ENCODE measurements around the gene VPS72.

VPS72 gene

DNA sequence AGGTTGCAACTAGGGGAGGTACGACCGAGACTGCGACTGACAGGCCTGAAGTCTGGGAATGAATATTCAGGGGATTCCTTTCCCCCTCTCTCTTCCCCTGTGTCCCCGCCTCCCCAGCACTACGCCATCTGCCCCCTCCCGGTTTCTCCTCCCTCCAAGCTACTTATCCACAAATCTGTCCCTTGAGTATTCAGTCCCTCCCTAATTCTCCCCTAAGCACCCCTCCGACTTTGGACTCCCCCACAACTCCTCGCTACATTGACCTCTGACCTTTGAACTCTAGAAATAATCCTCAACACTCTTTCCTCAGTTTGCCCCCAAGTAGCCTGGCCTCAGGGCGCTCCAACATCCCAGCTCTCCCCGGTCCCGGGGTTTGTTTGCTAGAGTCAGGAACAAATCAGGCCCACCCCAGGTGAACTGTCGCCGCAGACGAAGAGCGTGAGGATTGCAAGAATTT lies 24.7 kb downstream of the VPS72 start:
- Mint-ChIP-seq H3K36me3 (peaks cover 79% of the 10 kb centered on the region), H3K4me3 (peak overlapping the region; percentile 92), H3K27ac (peak overlapping the region; percentile 95), H3K4me1 (peaks cover 48% of the 10 kb centered on the region), H3K9me3 (no peaks in the 10 kb centered on the region)
- DNase-seq (ENCODE audit: low spot score in 2 of 2): no peak
- ATAC-seq: no peak

DNA sequence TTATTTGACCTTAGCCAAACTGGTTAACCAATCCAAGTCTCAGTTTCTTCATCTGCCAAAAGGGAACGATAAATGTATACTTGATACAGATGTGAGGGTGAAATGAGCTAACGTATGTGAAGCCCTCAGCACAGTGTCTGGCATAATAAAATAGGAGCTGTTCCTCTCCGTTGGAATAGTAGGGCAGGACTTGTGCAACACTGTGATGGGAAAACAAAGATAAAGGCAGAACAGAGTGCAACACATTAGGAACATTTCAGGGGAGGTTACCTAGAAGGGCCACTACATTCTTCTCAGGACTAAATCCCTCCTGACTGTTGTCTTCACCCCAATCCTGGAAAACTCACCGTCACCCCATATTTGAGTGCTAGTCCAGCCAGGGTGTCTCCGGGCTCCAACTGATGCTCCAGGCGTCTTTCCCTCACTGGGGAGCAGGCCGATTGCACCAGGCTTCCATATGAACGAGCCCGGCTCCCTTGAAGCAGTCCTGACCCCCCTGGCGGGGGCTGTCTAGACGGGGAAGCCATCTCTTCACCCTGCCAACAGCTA lies 25.2 kb downstream of the VPS72 start:
- ATAC-seq (no peak), DNase-seq (ENCODE audit: low spot score in 2 of 2) (no peak)
- H3K4me1 Mint-ChIP-seq: peaks cover 53% of the 10 kb centered on the region
- H3K4me3 Mint-ChIP-seq: peak overlapping the region; percentile 92
- H3K27ac Mint-ChIP-seq: peak overlapping the region; percentile 95
- peaks cover 79% of the 10 kb centered on the region for H3K36me3 Mint-ChIP-seq
- H3K9me3 Mint-ChIP-seq: no peaks in the 10 kb centered on the region

DNA sequence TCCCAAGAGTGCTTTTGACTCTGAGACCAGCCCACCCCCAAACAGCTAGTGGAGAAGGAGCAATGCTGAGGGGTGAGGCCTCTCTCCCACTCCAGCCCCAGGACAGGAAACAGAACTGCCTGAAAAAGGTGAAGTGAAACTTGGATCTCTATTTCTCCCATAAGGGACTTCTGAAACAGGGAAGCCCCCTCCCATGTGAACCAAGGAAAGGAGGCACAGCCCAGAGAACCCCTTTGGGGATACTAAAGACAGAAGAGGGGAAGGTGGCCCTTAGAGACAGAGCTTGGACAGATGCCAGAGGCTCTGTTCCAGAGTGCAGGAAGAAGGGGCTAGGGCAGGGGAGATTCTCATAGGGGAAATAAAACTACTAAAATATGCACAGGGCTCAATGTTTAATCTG lies 30.6 kb downstream of the VPS72 start:
- ATAC-seq (no peak), DNase-seq (ENCODE audit: low spot score in 2 of 2) (no peak)
- Mint-ChIP-seq H3K4me3 (peak overlapping the region; percentile 100), H3K4me1 (peaks cover 61% of the 10 kb centered on the region), H3K27ac (peak overlapping the region; percentile 100), H3K36me3 (peaks cover 67% of the 10 kb centered on the region), H3K9me3 (no peaks in the 10 kb centered on the region)

DNA sequence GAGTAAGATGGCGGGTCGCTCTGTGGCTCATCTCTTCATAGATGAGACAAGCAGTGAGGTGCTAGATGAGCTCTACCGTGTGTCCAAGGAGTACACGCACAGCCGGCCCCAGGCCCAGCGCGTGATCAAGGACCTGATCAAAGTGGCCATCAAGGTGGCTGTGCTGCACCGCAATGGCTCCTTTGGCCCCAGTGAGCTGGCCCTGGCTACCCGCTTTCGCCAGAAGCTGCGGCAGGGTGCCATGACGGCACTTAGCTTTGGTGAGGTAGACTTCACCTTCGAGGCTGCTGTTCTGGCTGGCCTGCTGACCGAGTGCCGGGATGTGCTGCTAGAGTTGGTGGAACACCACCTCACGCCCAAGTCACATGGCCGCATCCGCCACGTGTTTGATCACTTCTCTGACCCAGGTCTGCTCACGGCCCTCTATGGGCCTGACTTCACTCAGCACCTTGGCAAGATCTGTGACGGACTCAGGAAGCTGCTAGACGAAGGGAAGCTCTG lies 31.2 kb downstream of the VPS72 start:
- peaks cover 61% of the 10 kb centered on the region for H3K4me1 Mint-ChIP-seq
- ATAC-seq (no peak), DNase-seq (ENCODE audit: low spot score in 2 of 2) (no peak)
- H3K36me3 Mint-ChIP-seq: peaks cover 67% of the 10 kb centered on the region
- H3K4me3 Mint-ChIP-seq: peak overlapping the region; percentile 100
- H3K27ac Mint-ChIP-seq: peak overlapping the region; percentile 100
- H3K9me3 Mint-ChIP-seq: no peaks in the 10 kb centered on the region

DNA sequence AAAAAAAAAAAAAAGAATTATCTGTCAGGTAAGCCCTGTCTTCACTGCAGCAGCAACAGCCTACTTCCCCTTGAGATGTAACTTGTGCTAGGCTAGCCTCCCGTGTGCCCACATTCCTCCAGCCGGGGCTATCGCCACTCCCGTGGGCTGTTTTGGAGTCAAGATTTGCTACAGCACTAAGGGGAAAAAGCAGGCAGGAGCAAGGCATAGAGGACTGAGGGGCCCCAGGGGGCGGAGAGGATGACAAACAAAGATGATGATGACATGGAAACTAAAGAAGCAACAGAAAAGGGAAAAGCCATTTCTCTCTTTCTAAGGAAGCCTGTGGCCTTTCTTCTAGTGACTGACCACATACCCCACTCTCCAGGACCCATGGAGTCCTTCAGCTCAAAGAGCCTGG lies 31.7 kb downstream of the VPS72 start:
- ATAC-seq: peak; percentile 51
- peak overlapping the region; percentile 100 for H3K27ac Mint-ChIP-seq
- H3K4me1 Mint-ChIP-seq: peaks cover 61% of the 10 kb centered on the region
- peaks cover 67% of the 10 kb centered on the region for H3K36me3 Mint-ChIP-seq
- H3K4me3 Mint-ChIP-seq: peak overlapping the region; percentile 100
- no peaks in the 10 kb centered on the region for H3K9me3 Mint-ChIP-seq
- no peak for DNase-seq (ENCODE audit: low spot score in 2 of 2)

DNA sequence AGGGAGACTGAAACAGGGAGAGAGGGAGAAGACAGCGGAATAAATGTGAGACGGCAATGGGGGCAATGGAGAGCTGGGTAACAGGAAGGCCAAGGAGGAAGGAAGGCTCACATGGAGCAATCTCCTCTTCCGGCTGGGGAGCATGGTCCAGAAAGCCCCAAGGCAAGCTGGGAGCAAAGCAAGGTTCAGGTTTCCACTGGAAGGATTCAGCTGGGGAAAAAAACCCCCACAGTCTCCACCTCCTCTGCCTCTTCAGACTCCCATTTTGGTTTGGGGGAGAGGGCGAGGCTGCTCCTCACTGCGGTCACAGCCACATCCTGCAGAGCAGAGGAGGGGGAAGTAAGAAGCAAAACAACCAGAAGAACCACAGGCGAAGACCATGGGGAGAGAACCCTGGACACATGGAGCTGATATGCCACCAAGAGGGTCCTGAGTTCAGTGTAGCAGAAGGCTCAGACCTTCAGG lies 32.9 kb downstream of the VPS72 start:
- peak in 1 of 2 donors; percentile 71 for DNase-seq (ENCODE audit: low spot score in 2 of 2)
- ATAC-seq: peak; percentile 44
- Mint-ChIP-seq H3K36me3 (peaks cover 58% of the 10 kb centered on the region), H3K27ac (peak overlapping the region; percentile 100), H3K9me3 (no peaks in the 10 kb centered on the region), H3K4me3 (peak overlapping the region; percentile 100), H3K4me1 (peaks cover 53% of the 10 kb centered on the region)

DNA sequence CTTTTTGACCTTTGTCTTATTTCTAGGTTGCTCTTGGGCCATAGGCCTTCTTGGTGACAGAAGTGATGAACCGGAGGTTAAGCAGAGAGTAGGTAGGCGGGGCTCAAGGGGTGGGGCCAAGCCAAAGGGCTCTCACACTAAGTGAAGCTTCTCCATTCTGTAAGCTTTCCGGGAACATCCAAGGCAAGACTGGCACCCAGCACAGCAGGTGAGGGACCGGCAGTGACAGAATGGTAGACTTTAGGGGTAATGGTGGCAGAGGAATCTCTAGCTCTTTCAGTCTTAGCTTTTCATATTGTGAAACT lies 33.5 kb downstream of the VPS72 start, which contains the start of gene TNFAIP8L2:
TSS of gene TNFAIP8L2 (plus strand) at position 135 of the 305 bp plus-strand sequence. CDS start 2,049 bp downstream, outside the sequence.
- peak in 1 of 2 donors; percentile 85 for DNase-seq (ENCODE audit: low spot score in 2 of 2)
- Mint-ChIP-seq H3K4me3 (peak within 1 kb of the TSS; percentile 100), H3K4me1 (peaks cover 47% of the 10 kb centered on the region), H3K36me3 (peaks cover 52% of the 10 kb centered on the region), H3K9me3 (no peaks in the 10 kb centered on the region), H3K27ac (peak within 1 kb of the TSS; percentile 100)
- ATAC-seq: peak; percentile 91

DNA sequence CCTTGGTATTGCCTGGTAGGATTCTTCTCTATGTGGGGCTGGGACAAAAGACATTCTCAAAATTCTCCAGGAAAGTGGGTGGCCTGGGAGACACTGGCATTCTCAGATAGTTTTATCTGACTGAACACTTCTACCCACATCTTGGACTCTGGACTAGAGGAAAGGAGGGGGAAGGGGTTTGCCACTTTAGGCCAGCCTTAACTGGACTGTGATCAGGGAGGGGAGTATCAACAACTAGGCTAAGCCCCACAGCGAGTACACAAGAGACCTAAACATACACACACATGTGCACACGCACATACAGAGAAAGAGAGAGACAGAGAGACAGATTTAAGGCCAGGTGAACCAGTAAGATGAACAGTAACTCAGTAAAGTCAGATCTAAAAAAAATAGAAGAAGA lies 42.3 kb downstream of the VPS72 start:
- no peak overlapping the region for H3K27ac Mint-ChIP-seq
- no peaks in the 10 kb centered on the region for H3K9me3 Mint-ChIP-seq
- H3K36me3 Mint-ChIP-seq: no peaks in the 10 kb centered on the region
- peaks cover 30% of the 10 kb centered on the region for H3K4me1 Mint-ChIP-seq
- peak overlapping the region; percentile 80 for H3K4me3 Mint-ChIP-seq
- ATAC-seq (no peak), DNase-seq (ENCODE audit: low spot score in 2 of 2) (no peak)

DNA sequence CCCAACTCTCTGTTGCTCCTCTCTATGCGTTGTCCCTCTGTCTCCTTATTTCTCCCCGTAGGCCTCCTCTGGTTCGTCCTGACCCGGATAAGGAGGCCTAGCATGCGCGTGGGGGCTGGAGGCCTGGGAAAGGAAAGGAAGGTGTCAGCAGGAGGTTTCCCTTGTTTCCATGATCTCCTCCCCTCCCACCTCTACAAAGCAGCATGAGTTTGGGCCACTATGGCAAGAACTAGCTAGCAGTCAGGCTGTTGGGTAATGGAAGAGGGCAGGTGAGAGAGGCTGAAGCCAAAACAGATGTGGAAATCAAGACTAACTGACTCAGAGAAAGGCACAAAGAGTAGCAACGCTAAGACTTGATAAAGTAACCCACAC lies 42.9 kb downstream of the VPS72 start:
- DNase-seq (ENCODE audit: low spot score in 2 of 2) (no peak), ATAC-seq (no peak)
- Mint-ChIP-seq H3K4me3 (peak overlapping the region; percentile 80), H3K36me3 (no peaks in the 10 kb centered on the region), H3K9me3 (no peaks in the 10 kb centered on the region), H3K27ac (peak overlapping the region; percentile 64), H3K4me1 (peaks cover 30% of the 10 kb centered on the region)

DNA sequence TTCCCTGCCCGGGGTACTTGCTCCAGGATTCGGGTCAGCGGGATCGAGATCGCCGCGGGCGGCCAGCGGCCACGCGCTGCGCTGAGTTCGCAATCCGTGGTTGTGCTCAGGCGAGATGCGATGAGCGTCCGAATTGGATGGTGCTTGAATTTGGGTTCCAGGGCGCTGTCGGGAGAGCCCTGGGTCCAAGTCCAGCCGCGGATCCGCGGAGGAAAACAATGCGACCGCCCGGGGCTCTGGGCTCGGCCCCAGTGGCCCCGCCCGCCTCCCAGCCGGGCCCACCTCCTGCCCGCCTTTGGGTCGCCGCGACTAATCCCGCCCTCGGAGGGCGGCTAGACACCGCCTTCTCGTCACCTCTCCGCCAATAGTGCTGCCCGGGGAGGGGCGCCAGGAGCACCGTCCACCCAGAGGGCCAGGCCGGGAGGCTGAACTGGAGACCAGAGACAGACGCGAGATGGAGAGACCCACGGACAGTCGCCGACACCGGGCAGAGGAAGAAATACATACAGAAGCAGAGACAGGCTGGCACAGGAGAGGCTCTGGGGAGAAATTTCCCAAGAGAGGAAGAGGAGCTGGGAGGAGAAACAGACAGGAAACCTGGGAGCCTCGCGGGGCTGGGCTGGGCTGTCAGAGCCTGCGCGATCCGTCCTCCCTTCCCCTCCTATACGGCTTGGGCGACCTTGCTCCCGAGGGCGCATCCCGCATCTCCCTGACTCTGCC lies 43.4 kb downstream of the VPS72 start, which contains the start of gene SEMA6C:
TSS of gene SEMA6C (minus strand) at position 220 of the 720 bp plus-strand sequence. CDS start 4,010 bp downstream, outside the sequence.
- Mint-ChIP-seq H3K4me1 (peaks cover 30% of the 10 kb centered on the region), H3K4me3 (peak within 1 kb of the TSS; percentile 80), H3K9me3 (no peaks in the 10 kb centered on the region), H3K27ac (peak within 1 kb of the TSS; percentile 64), H3K36me3 (no peaks in the 10 kb centered on the region)
- ATAC-seq: peak; percentile 99
- DNase-seq (ENCODE audit: low spot score in 2 of 2): peak; percentile 80 to 93

DNA sequence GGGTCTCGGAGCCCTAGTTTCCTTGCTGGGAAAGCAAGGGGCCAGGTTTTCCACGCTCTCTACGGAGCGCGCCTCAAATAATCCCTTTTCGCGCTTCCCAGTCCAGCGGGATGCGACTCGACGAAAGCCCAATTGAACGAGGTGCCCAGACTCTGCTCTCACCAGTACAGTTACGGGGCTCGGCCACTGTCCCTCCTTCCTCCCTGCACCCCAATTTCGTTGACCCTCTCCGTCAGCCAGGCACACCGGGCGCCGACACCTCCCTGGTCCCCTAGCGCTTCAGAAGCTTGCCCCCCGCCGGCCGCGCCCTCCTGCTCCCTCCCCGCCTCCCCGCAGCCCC lies 44.0 kb downstream of the VPS72 start:
- Mint-ChIP-seq H3K36me3 (no peaks in the 10 kb centered on the region), H3K4me3 (peak overlapping the region; percentile 80), H3K4me1 (peaks cover 30% of the 10 kb centered on the region), H3K27ac (peak overlapping the region; percentile 64), H3K9me3 (no peaks in the 10 kb centered on the region)
- DNase-seq (ENCODE audit: low spot score in 2 of 2) (no peak), ATAC-seq (peak; percentile 2)

DNA sequence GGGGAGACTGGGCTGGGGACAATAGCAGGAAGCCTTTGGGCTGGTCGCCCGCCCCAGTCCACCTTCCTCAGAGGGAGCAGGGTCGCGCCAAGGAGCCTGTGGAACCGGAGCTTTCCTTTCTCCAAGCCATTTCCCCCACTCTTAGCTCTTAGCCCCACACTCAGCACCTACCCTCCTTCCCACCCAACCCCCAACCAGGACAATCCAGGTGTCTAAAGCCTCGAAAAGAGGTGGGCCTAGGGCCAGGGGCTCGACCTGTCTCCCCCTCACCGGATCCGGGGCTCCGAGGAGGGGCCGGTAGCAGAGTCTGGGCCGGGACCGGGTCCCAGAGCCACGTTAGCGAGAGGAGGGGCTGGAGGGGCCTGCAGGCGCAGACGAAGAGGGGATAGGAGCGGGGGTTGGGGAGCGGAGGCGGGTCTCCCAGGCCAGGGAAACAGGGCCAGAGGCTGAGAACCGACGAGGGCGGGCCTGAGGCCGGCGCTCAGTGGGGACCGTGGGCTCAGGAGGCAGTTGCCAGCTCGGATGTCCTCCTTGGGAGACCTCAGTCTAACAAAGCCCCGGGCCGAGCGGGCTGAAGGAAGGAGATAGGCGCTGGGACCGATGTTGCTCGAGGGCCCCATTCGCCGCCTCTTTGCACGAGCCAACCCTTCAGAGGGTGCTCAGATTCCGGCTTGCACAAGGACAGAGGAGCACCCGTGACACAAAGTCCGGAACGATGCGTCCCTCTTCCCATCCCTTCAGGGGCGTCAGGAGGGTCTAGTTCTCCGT lies 44.5 kb downstream of the VPS72 start:
- Mint-ChIP-seq H3K9me3 (no peaks in the 10 kb centered on the region), H3K4me1 (peaks cover 30% of the 10 kb centered on the region), H3K36me3 (no peaks in the 10 kb centered on the region), H3K4me3 (peak overlapping the region; percentile 80), H3K27ac (no peak overlapping the region)
- ATAC-seq (no peak), DNase-seq (ENCODE audit: low spot score in 2 of 2) (no peak)

DNA sequence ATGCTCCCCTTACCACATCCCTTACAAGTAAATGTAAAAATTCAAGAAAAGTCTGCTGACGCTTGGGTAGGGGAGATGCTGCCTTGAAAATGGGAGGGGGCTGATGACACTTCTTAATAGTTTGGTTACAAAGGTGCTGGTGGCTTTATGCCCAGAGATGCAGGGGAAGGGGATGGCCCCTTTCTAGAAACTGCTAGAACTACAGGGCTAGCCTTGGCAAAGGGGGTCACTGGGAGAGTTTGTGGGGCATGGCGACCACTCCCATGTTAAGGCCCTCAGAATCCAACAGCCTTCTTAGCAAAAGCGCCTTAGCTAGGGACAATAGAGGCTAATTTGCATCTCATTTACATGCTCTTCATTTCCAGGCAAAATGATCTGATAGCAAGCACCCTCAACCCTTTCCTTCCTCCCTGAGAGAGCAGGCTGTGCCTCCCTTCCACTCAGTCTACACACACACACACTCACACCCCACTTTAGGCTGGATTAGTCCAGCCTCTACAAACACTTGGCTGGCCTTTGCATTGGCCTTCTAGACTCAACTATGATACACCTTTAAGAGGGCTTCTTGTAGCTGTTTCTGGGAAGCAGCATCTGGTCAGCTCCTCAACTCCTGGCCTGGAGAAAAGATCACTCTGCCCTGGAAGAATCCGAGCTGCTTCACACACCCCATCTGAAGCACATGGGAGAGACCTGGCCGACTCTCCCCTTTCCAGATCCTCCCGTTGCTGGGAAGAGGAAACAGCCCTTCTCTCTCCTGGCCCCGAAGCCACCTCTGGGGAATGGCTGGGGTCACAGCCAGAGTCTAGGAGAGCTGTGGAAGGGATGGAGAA lies 45.3 kb downstream of the VPS72 start:
- DNase-seq (ENCODE audit: low spot score in 2 of 2) (no peak), ATAC-seq (no peak)
- Mint-ChIP-seq H3K4me3 (peak overlapping the region; percentile 80), H3K36me3 (no peaks in the 10 kb centered on the region), H3K27ac (no peak overlapping the region), H3K4me1 (peaks cover 30% of the 10 kb centered on the region), H3K9me3 (no peaks in the 10 kb centered on the region)

DNA sequence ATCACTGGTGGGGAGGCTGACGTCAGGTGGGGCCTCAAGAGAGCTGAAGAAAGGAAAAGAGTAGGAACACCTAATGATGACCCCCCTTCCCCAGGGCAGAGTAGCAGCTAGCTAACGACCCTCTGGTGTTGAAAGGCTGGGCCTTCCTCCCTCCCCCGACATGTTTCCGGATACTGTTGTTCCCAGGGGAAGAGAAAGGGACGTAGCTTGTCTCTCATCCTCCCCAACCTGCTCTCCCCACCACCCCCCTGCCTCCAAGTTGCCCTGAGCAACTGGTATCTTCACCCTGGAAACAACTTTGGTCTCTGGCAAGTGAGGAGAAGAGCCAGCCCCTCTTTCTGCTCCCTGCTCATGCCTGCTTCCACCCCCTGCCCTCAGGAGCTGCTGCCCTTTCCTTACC lies 46.0 kb downstream of the VPS72 start:
- peaks cover 30% of the 10 kb centered on the region for H3K4me1 Mint-ChIP-seq
- no peak for ATAC-seq
- H3K27ac Mint-ChIP-seq: no peak overlapping the region
- H3K9me3 Mint-ChIP-seq: no peaks in the 10 kb centered on the region
- H3K36me3 Mint-ChIP-seq: no peaks in the 10 kb centered on the region
- DNase-seq (ENCODE audit: low spot score in 2 of 2): no peak
- H3K4me3 Mint-ChIP-seq: no peak overlapping the region

DNA sequence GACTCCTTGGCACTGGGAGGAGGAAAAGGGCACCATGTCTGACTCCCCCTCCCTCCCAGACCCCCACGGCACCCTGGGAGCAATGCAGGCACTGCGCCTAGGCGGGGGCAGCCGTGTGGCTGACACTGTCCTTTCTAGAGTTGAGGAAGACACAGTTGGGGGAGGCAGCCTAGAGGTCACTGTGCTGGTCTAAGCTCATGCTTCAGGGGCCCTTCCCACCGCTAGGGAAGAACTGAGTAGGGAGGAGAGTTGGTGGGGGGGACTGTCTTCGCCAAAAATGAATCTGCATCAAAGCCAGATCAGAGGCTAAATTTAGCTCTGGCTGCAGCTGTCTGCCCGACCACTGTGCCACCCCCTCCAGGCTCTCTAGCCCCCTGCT lies 47.0 kb downstream of the VPS72 start:
- no peak overlapping the region for H3K4me3 Mint-ChIP-seq

More for the DNA sequence above, 47.0 kb downstream of the VPS72 start:
- Mint-ChIP-seq H3K27ac (no peak overlapping the region), H3K9me3 (no peaks in the 10 kb centered on the region), H3K4me1 (peaks cover 30% of the 10 kb centered on the region), H3K36me3 (no peaks in the 10 kb centered on the region)
- no peak for ATAC-seq
- DNase-seq (ENCODE audit: low spot score in 2 of 2): no peak

All from stimulated activated effector memory CD8-positive, alpha-beta T cell treated with anti-CD3 and anti-CD28 coated beads, Interleukin-12 subunit alpha, Interleukin-12 subunit beta, amount 100 ng/mL, for 72 hours (primary cell).